ENCODE measurements around the gene BICD2. TPM values are rescaled to one million over a fixed set of nuclear protein-coding genes. Genes with fewer than 3 reads are reported as not detected.
"Not testable (repeated sequence)": the region's sequence is repeated elsewhere in the genome, so short reads cannot be mapped to it uniquely, and the experiment has no call there.

The BICD2 gene
- total RNA-seq, result 10 to 100 TPM; 22.2 to 48.3 TPM

GRCh38 chr9:92764381-92764987 lies at the start of gene BICD2:
Gene BICD2, minus strand, starts transcription at chr9:92764833. Its CDS starts 89 bp downstream, at chr9:92764744.
- H3K4me3 ChIP-seq, result peak within 1 kb of the TSS; percentile 77 to 100
- WGBS, result under 1% methylated on average over 54 of the region's 74 CpGs
- H3K27ac ChIP-seq, result peak within 1 kb of the TSS; percentile 98 to 100
- no peaks in the 10 kb centered on the region for H3K36me3 ChIP-seq
- TF ChIP-seq POLR2AphosphoS5 (IDR thresholded peaks at IDR 0.05), result no peak
- TF ChIP-seq, protein P1, sequence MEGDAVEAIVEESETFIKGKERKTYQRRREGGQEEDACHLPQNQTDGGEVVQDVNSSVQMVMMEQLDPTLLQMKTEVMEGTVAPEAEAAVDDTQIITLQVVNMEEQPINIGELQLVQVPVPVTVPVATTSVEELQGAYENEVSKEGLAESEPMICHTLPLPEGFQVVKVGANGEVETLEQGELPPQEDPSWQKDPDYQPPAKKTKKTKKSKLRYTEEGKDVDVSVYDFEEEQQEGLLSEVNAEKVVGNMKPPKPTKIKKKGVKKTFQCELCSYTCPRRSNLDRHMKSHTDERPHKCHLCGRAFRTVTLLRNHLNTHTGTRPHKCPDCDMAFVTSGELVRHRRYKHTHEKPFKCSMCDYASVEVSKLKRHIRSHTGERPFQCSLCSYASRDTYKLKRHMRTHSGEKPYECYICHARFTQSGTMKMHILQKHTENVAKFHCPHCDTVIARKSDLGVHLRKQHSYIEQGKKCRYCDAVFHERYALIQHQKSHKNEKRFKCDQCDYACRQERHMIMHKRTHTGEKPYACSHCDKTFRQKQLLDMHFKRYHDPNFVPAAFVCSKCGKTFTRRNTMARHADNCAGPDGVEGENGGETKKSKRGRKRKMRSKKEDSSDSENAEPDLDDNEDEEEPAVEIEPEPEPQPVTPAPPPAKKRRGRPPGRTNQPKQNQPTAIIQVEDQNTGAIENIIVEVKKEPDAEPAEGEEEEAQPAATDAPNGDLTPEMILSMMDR (IDR thresholded peaks at IDR 0.05), result no peak
- TF ChIP-seq POLR2A (IDR thresholded peaks at IDR 0.05), result peak; percentile 8
- DNase-seq (ENCODE audit: low spot score), result no peak
- peaks cover 12% of the 10 kb centered on the region for H3K4me1 ChIP-seq (replicated peaks)
- intact Hi-C loops (cut with DNase I), result no loop called here
- no peaks in the 10 kb centered on the region for H3K9me3 ChIP-seq
- H3K27me3 ChIP-seq (replicated peaks; ENCODE audit: insufficient read depth), result no peaks in the 10 kb centered on the region

DNA sequence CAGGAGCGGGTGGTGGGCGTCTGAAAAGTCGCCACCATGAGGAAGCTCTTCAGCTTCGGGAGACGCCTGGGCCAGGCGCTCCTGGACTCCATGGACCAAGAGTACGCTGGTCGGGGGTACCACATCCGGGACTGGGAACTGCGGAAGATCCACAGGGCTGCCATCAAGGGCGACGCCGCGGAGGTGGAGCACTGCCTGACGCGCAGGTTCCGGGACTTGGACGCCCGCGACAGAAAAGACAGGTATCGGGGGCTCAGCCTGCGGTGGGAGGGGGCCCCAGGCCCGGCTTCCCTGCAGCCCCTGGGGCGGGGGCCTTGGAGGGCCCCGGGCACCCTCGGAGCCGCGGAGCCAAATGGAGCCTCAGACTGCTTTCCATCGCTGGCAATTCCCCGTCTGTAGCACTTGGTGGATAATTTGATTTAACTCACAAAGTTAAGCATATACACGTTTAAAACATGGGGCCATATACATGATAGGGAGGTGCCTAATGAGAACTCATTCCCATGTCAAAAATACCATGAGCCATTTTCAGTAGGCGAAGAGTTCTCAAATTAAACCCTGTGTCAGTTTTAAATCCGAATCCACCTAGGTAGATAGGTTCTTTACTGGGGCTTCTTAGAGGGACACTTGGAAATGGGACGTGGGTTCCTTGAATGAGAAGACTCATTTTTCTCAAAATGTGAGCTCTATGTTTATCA lies 45.1 kb upstream of the BICD2 start:
- intact Hi-C loops (cut with DNase I); H3K4me3 ChIP-seq; H3K36me3 ChIP-seq; H3K27ac ChIP-seq; H3K9me3 ChIP-seq; DNase-seq (ENCODE audit: low spot score): not testable (repeated sequence)
- Histone ChIP-seq H3K27me3 (replicated peaks; ENCODE audit: insufficient read depth) (peaks cover 22% of the 10 kb centered on the region), H3K4me1 (replicated peaks) (peaks cover 17% of the 10 kb centered on the region)
- WGBS, result 10% methylated on average over 27 of the region's 34 CpGs

GRCh38 chr9:92808726-92809451 lies 44.3 kb upstream of the BICD2 start:
- peaks cover 19% of the 10 kb centered on the region for H3K27me3 ChIP-seq (replicated peaks; ENCODE audit: insufficient read depth)
- peak overlapping the region in 1 of 2 donors; percentile 8 for H3K4me3 ChIP-seq
- WGBS, result 4% methylated on average over 26 of the region's 60 CpGs
- intact Hi-C loops (cut with DNase I), result no loop called here
- no peaks in the 10 kb centered on the region for H3K9me3 ChIP-seq
- DNase-seq (ENCODE audit: low spot score), result peak; percentile 40
- TF ChIP-seq POLR2AphosphoS5 (IDR thresholded peaks at IDR 0.05) (peak; percentile 17), POLR2A (IDR thresholded peaks at IDR 0.05) (no peak)
- TF ChIP-seq, protein P1 (IDR thresholded peaks at IDR 0.05), result peak in 2 of 4 experiments; percentile 21 to 42
- peaks cover 17% of the 10 kb centered on the region for H3K4me1 ChIP-seq (replicated peaks)
- no peaks in the 10 kb centered on the region for H3K36me3 ChIP-seq
- no peak overlapping the region for H3K27ac ChIP-seq

DNA sequence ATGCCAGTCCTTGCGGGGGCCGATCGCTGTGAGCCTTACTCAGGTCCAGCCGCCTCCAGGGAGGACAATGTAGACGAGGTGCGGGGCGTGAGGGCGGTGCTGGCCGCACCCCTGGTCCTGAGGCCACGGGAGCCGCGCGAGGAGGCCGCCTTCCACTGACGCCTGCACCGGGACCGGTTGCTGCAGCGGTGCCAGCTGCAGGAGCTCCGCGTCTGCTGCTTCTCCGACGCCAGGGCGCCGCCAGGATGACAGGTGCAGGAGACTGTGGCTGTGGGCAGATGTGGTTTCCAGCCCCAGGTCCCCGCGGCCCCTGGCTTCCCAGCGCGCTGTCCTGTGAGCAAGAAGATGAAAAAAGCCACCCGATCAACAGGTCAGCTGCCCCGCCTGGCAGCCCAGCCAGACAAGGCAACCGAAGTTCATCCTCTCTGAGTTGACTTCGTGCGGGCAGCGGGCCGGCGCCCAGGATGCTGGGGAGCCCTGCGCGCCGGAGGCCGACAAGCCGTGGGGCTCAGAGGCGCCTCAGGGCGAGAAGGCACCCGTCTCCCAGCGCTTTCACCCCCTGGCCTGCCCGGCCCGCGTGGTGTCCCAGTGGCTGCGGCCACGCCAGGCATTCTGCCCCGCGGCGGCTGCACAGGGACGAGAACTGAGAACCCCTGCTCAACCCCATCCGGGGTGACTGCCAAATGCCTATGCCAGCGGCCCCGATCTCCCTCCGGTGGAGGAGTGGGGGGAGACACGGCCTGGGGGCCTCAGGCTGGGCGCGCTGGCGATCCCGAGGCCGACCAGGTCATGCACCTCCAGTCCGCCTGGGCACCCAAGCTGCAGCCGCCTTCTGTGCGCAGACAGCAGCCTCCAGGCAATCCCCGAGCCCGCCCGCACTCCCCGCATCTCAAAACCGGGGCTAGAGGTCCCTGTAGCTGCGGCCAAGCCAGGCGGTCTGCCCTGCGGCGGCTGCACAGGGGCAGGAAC lies 43.4 kb upstream of the BICD2 start:
- intact Hi-C loops (cut with DNase I), result no loop called here

More for the DNA sequence above, 43.4 kb upstream of the BICD2 start:
- Histone ChIP-seq H3K36me3 (no peaks in the 10 kb centered on the region), H3K9me3 (no peaks in the 10 kb centered on the region), H3K27ac (no peak overlapping the region), H3K4me1 (replicated peaks) (peaks cover 17% of the 10 kb centered on the region), H3K4me3 (peak overlapping the region in 1 of 2 donors; percentile 8), H3K27me3 (replicated peaks; ENCODE audit: insufficient read depth) (peaks cover 19% of the 10 kb centered on the region)
- TF ChIP-seq POLR2A (IDR thresholded peaks at IDR 0.05) (no peak), POLR2AphosphoS5 (IDR thresholded peaks at IDR 0.05) (no peak)
- TF ChIP-seq, protein P1 (IDR thresholded peaks at IDR 0.05), result no peak
- 3% methylated on average over 56 of the region's 76 CpGs for WGBS
- no peak for DNase-seq (ENCODE audit: low spot score)

All from prostate gland (tissue), 2 donors.